IPS-15b (cell line): ENCODE measurements around the gene GRB7.
"Not testable (repeated sequence)": the region's sequence is repeated elsewhere in the genome, so short reads cannot be mapped to it uniquely, and the experiment has no call there.

Experiments
- H3K27me3 ChIP-seq: one replicate; pipeline ENCODE4 v1.6.1; 2013; ENCODE audit warnings: low read length; ENCODE audit not compliant: control insufficient read depth, insufficient read depth
- H3K36me3 ChIP-seq: one replicate; pipeline ENCODE4 v1.6.1; 2013; ENCODE audit warnings: low read length; ENCODE audit not compliant: control insufficient read depth, insufficient read depth
- H3K4me1 ChIP-seq: one replicate; pipeline ENCODE4 v1.6.1; 2013; ENCODE audit warnings: mild to moderate bottlenecking, low read length; ENCODE audit not compliant: control insufficient read depth, insufficient read depth
- H3K4me3 ChIP-seq: one replicate; pipeline ENCODE4 v1.5.1; 2013; ENCODE audit warnings: low read depth, low read length
- H3K9ac ChIP-seq: one replicate; pipeline ENCODE4 v1.6.1; 2013; ENCODE audit warnings: low read depth, mild to moderate bottlenecking, low read length
- H3K9me3 ChIP-seq: one replicate; pipeline ENCODE4 v1.6.1; 2013; ENCODE audit warnings: mild to moderate bottlenecking, low read length; ENCODE audit not compliant: control insufficient read depth, insufficient read depth

Gene GRB7

GRCh38 chr17:39757931-39758873 is 20.5 kb downstream of the GRB7 start:
- peaks cover 6% of the 10 kb centered on the region for H3K27me3 ChIP-seq
- no peaks in the 10 kb centered on the region for H3K9me3 ChIP-seq
- H3K4me3 ChIP-seq: no peak overlapping the region
- H3K9ac ChIP-seq: no peak overlapping the region
- H3K36me3 ChIP-seq: no peaks in the 10 kb centered on the region
- H3K4me1 ChIP-seq: peaks cover 11% of the 10 kb centered on the region

- no peaks in the 10 kb centered on the region for H3K9me3 ChIP-seq
- peaks cover 11% of the 10 kb centered on the region for H3K4me1 ChIP-seq
- H3K4me3 ChIP-seq: no peak overlapping the region
- no peak overlapping the region for H3K9ac ChIP-seq
- H3K36me3 ChIP-seq: no peaks in the 10 kb centered on the region
- H3K27me3 ChIP-seq: peaks cover 6% of the 10 kb centered on the region
Measured at GRCh38 chr17:39759204-39759603, 21.5 kb downstream of the GRB7 start.

GRCh38 chr17:39761861-39762496 is 24.2 kb downstream of the GRB7 start:
- Histone ChIP-seq H3K9ac (no peak overlapping the region), H3K27me3 (peaks cover 3% of the 10 kb centered on the region), H3K36me3 (no peaks in the 10 kb centered on the region), H3K4me3 (no peak overlapping the region), H3K9me3 (no peaks in the 10 kb centered on the region), H3K4me1 (peaks cover 2% of the 10 kb centered on the region)

- Histone ChIP-seq H3K9ac (no peak overlapping the region), H3K36me3 (no peaks in the 10 kb centered on the region), H3K4me3 (no peak overlapping the region), H3K4me1 (no peaks in the 10 kb centered on the region), H3K9me3 (no peaks in the 10 kb centered on the region), H3K27me3 (peaks cover under 1% of the 10 kb centered on the region)
Measured at GRCh38 chr17:39763051-39763820, 25.5 kb downstream of the GRB7 start.

- H3K4me3 ChIP-seq, H3K36me3 ChIP-seq, H3K27me3 ChIP-seq, H3K9me3 ChIP-seq, H3K9ac ChIP-seq, H3K4me1 ChIP-seq: not testable (repeated sequence)
Measured at GRCh38 chr17:39764171-39764570, 26.4 kb downstream of the GRB7 start.

GRCh38 chr17:39765175-39765574 is 27.4 kb downstream of the GRB7 start:
- no peak overlapping the region for H3K9ac ChIP-seq
- H3K27me3 ChIP-seq: no peaks in the 10 kb centered on the region
- H3K4me3 ChIP-seq: no peak overlapping the region
- no peaks in the 10 kb centered on the region for H3K36me3 ChIP-seq
- no peaks in the 10 kb centered on the region for H3K9me3 ChIP-seq
- no peaks in the 10 kb centered on the region for H3K4me1 ChIP-seq

GRCh38 chr17:39765766-39766165 is 28.0 kb downstream of the GRB7 start:
- Histone ChIP-seq H3K9ac (no peak overlapping the region), H3K27me3 (no peaks in the 10 kb centered on the region), H3K4me1 (no peaks in the 10 kb centered on the region), H3K9me3 (no peaks in the 10 kb centered on the region), H3K4me3 (no peak overlapping the region), H3K36me3 (no peaks in the 10 kb centered on the region)

- H3K9ac ChIP-seq: no peak overlapping the region
- H3K9me3 ChIP-seq: no peaks in the 10 kb centered on the region
- H3K4me1 ChIP-seq: no peaks in the 10 kb centered on the region
- H3K4me3 ChIP-seq: no peak overlapping the region
- no peaks in the 10 kb centered on the region for H3K36me3 ChIP-seq
- H3K27me3 ChIP-seq: no peaks in the 10 kb centered on the region
Measured at GRCh38 chr17:39767147-39767546, 29.4 kb downstream of the GRB7 start.

GRCh38 chr17:39769974-39770587 is 32.3 kb downstream of the GRB7 start:
- no peak overlapping the region for H3K9ac ChIP-seq
- H3K4me1 ChIP-seq: no peaks in the 10 kb centered on the region
- no peaks in the 10 kb centered on the region for H3K9me3 ChIP-seq
- H3K27me3 ChIP-seq: no peaks in the 10 kb centered on the region
- H3K36me3 ChIP-seq: no peaks in the 10 kb centered on the region
- H3K4me3 ChIP-seq: no peak overlapping the region

GRCh38 chr17:39772415-39772814 is 34.7 kb downstream of the GRB7 start:
- H3K36me3 ChIP-seq: no peaks in the 10 kb centered on the region
- H3K4me3 ChIP-seq: no peak overlapping the region
- H3K9me3 ChIP-seq: no peaks in the 10 kb centered on the region
- no peaks in the 10 kb centered on the region for H3K27me3 ChIP-seq
- H3K4me1 ChIP-seq: no peaks in the 10 kb centered on the region
- H3K9ac ChIP-seq: no peak overlapping the region
